Measurements from ENCODE around the gene GPR183. TPM values are rescaled to one million over a fixed set of nuclear protein-coding genes. Genes with fewer than 3 reads are reported as not detected.

Gene GPR183
- total and polyA plus RNA-seq, 4 donors = 1.7 to 25.3 (median 13.9) TPM

DNA sequence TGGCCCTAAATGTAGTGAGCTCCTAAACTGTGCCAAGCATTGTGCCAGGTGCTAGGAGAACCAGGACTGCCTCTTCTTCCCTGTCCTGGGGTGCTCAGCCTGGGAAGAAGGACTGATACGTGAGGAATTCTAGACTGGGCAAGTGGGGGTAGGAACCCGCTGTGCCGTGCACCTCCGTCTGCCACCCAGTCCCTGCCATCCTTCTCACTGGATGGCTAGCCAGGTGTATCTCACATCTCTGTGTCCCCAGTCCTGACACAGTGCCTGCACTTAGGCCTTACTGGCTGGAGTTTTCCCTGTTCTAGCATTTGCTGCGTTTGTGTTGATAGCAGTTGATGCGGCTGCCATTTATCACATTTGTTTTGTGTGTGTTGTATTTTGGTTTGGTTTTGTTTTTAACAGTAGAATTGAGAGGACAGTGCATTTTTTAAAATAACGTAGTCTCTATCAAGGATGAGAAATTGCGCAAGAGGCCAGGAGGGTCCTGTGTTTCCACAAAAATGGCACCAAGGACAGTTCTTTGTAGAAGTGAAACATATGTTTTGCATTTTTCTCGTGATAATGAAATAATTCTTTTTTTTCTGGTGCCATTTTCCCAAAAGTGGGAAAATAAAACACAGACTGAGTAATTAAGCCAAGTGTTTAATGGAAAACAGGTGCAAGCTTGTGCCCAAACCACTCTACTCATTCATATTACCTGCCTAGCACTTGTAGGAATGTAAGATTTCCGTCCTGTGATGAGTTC is 4.7 kb upstream of the GPR183 start:
- no peak overlapping the region for H3K27ac ChIP-seq (ENCODE audit: low read depth in 1 of 2, low read length in 2 of 2)
- ATAC-seq (ENCODE audit: low FRiP score) (no peak), DNase-seq (no peak)
- H3K4me1 ChIP-seq (ENCODE audit: control insufficient read depth in 1 of 2, insufficient read depth in 2 of 2, low read length in 2 of 2) = peaks cover 3 to 4% of the 10 kb centered on the region in 2 donors
- 92 to 93% methylated on average over 10 of the region's 10 CpGs for WGBS, 2 donors
- H3K27me3 ChIP-seq (ENCODE audit: control insufficient read depth in 1 of 2, insufficient read depth in 2 of 2, low read length in 1 of 2) = no peaks in the 10 kb centered on the region
- intact Hi-C loops (cut with DNase I) = no loop called here
- H3K4me3 ChIP-seq (ENCODE audit: low read length in 2 of 2) = no peak overlapping the region
- H3K36me3 ChIP-seq (ENCODE audit: control insufficient read depth in 1 of 2, insufficient read depth in 2 of 2, low read length in 1 of 2) = no peaks in the 10 kb centered on the region
- H3K9me3 ChIP-seq (ENCODE audit: control insufficient read depth, low read length) = no peaks in the 10 kb centered on the region

DNA sequence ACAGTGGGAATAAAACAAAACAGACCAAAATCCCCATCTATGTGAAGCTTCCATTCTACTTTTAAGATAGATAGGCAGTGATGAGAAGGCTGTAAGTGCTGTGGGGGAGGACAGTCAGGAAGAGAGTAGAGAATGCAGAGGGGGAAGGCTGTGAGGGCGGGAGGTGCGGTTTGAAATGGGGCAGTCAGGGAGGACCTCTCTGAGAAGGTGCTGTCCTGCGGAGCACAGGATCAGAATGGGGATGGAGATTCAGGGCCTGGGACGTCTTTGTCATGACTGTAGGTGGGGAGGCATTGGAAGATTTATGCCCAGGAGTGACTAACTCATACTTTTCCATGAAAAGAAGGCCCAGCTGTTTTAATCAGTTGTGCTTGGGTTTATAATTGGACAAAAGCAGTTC is 3.9 kb upstream of the GPR183 start:
- ATAC-seq (ENCODE audit: low FRiP score) = no peak
- H3K4me1 ChIP-seq (ENCODE audit: control insufficient read depth in 1 of 2, insufficient read depth in 2 of 2, low read length in 2 of 2) = peaks cover 3 to 4% of the 10 kb centered on the region in 2 donors

DNA sequence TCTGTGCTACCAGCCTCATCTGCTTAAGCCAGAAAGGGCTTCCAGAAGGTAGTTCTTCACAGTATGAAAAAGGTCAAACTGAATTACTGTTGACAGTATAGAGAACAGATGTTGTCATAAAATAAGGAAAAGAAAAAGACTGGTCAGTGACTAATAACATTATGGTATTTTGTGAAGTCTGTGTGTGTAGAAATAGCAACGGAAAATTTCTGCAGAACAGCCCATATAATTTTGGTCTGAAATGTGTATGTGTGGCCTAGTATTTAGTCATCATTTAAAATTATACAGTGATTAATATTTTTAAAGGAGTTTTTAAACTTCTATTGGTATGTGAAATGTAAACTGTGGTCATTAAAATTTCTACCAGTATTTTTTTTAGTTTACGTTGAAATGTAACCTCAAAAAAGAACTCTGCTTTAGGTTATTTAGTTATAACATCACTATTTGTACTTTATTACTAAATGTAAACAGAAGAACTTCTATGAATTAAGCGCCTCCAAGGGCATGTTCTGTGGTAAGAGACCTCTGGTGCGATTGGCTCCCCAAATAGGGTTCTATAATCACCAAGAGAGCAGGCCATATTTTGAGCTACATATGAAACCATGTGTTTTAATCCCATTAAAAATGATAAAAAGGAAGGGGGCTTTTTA is 3.3 kb upstream of the GPR183 start:
- Histone ChIP-seq H3K27ac (ENCODE audit: low read depth in 1 of 2, low read length in 2 of 2) (no peak overlapping the region), H3K4me3 (ENCODE audit: low read length in 2 of 2) (no peak overlapping the region), H3K36me3 (ENCODE audit: control insufficient read depth in 1 of 2, insufficient read depth in 2 of 2, low read length in 1 of 2) (no peaks in the 10 kb centered on the region), H3K4me1 (ENCODE audit: control insufficient read depth in 1 of 2, insufficient read depth in 2 of 2, low read length in 2 of 2) (peaks cover 3 to 4% of the 10 kb centered on the region in 2 donors), H3K27me3 (ENCODE audit: control insufficient read depth in 1 of 2, insufficient read depth in 2 of 2, low read length in 1 of 2) (no peaks in the 10 kb centered on the region), H3K9me3 (ENCODE audit: control insufficient read depth, low read length) (no peaks in the 10 kb centered on the region)
- WGBS, 2 donors = 70 to 77% methylated on average over 4 of the region's 4 CpGs
- no peak for DNase-seq
- intact Hi-C loops (cut with DNase I) = no loop called here
- ATAC-seq (ENCODE audit: low FRiP score) = no peak

More for the DNA sequence above, 3.9 kb upstream of the GPR183 start:
- H3K27ac ChIP-seq (ENCODE audit: low read depth in 1 of 2, low read length in 2 of 2) = no peak overlapping the region
- no peaks in the 10 kb centered on the region for H3K36me3 ChIP-seq (ENCODE audit: control insufficient read depth in 1 of 2, insufficient read depth in 2 of 2, low read length in 1 of 2)
- H3K4me3 ChIP-seq (ENCODE audit: low read length in 2 of 2) = no peak overlapping the region
- 86 to 89% methylated on average over 4 of the region's 4 CpGs for WGBS, 2 donors
- intact Hi-C loops (cut with DNase I) = no loop called here
- no peaks in the 10 kb centered on the region for H3K27me3 ChIP-seq (ENCODE audit: control insufficient read depth in 1 of 2, insufficient read depth in 2 of 2, low read length in 1 of 2)
- H3K9me3 ChIP-seq (ENCODE audit: control insufficient read depth, low read length) = no peaks in the 10 kb centered on the region
- DNase-seq = no peak

DNA sequence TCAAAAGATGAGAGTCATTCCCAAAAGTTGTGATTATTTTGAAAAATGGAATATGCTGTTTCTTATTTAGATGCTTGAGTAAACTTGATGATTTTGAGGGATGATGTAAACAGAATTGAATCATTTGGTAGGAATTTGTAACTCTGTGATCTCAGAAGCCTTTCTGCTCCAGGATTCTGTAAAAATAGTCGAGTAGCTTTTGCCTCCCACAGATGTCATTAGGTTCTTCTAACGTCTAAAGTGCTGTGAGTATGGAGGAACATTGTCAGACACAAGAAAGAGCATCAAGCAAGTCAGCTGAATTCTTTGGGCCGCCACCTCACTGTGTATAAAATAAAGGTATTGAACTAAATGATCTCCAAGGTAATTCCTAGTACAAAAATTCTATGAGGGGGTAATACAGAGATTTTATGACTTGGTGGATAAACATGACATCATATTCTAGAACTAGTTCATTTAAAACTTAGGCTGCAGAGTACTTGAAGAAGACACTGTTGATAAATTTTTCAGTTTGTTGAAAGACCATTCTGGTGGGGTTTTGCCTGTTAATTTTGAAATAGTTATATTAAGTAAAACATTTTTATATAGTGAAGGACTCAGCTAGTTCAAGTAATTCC is 1.4 kb upstream of the GPR183 start:
- intact Hi-C loops (cut with DNase I) = no loop called here
- H3K4me1 ChIP-seq (ENCODE audit: control insufficient read depth in 1 of 2, insufficient read depth in 2 of 2, low read length in 2 of 2) = peaks cover 3 to 4% of the 10 kb centered on the region in 2 donors

DNA sequence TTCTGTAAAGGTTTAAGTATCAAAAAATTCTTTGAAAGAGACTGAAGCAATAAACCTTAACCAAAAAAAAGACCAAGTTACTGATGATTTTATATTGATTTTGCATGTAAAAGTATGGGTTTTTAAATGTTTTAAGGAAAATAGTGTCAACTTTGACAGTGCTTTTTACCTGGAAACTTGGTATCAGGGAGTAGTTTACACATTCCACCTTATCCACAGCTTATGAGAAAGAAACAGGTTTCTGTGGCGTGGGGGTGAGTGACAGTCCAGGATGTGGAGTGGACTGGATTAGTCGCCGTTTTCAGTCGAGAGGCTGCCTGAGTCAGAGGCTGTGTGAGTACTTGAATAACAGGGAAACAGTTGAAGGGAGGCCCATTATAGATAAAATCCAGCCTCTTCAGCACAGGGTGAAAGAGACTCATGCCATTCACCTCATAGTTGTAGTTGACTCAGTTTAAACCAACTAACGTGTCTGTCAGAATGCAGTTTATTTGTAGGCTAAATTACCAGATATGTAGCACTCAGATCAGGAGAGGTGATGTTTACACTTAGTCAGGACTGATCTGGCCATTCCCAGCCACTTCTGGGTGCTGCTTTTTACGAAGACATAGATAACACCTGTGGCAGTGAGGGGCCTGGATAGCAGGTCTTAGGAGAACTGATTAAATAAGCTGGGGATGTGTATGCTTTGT is 595 bp upstream of the GPR183 start:
- ATAC-seq (ENCODE audit: low FRiP score) (no peak), DNase-seq (peak in 1 of 2 donors; percentile 67)
- no peaks in the 10 kb centered on the region for H3K27me3 ChIP-seq (ENCODE audit: control insufficient read depth in 1 of 2, insufficient read depth in 2 of 2, low read length in 1 of 2)
- intact Hi-C loops (cut with DNase I) = no loop called here
- no peaks in the 10 kb centered on the region for H3K36me3 ChIP-seq (ENCODE audit: control insufficient read depth in 1 of 2, insufficient read depth in 2 of 2, low read length in 1 of 2)
- 20 to 21% methylated on average over 6 of the region's 6 CpGs for WGBS, 2 donors
- peak overlapping the region; percentile 77 to 95 for H3K27ac ChIP-seq (ENCODE audit: low read depth in 1 of 2, low read length in 2 of 2)
- H3K4me1 ChIP-seq (ENCODE audit: control insufficient read depth in 1 of 2, insufficient read depth in 2 of 2, low read length in 2 of 2) = peaks cover 3 to 4% of the 10 kb centered on the region in 2 donors
- no peak overlapping the region for H3K4me3 ChIP-seq (ENCODE audit: low read length in 2 of 2)
- no peaks in the 10 kb centered on the region for H3K9me3 ChIP-seq (ENCODE audit: control insufficient read depth, low read length)

More for the DNA sequence above, 1.4 kb upstream of the GPR183 start:
- ATAC-seq (ENCODE audit: low FRiP score) (no peak), DNase-seq (no peak)
- Histone ChIP-seq H3K36me3 (ENCODE audit: control insufficient read depth in 1 of 2, insufficient read depth in 2 of 2, low read length in 1 of 2) (no peaks in the 10 kb centered on the region), H3K27ac (ENCODE audit: low read depth in 1 of 2, low read length in 2 of 2) (peak overlapping the region in 1 of 2 donors; percentile 77), H3K9me3 (ENCODE audit: control insufficient read depth, low read length) (no peaks in the 10 kb centered on the region), H3K27me3 (ENCODE audit: control insufficient read depth in 1 of 2, insufficient read depth in 2 of 2, low read length in 1 of 2) (no peaks in the 10 kb centered on the region), H3K4me3 (ENCODE audit: low read length in 2 of 2) (no peak overlapping the region)
- 31 to 39% methylated on average over 3 of the region's 3 CpGs for WGBS, 2 donors

DNA sequence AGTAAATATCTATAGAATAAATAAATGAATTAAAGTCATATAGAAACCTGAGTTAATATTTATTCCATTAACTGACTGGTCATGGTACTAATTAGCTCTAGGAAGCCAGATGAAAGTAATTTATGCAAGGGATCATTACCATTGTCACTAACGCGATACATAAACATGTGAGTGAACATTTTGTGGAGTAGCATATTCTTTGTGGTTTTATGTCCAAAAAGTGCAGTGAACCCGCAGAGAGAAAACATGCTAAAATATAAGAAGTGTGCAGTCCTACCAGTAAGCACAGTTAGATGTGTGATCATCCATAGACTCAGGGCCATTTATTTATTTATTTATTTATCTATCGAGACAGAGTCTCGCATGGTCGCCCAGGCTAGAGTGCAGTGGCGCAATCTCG is 1.6 kb downstream of the GPR183 start:
- WGBS, 2 donors = 97 to 98% methylated on average over 8 of the region's 8 CpGs
- intact Hi-C loops (cut with DNase I) = no loop called here
- no peak for DNase-seq
- H3K27me3 ChIP-seq (ENCODE audit: control insufficient read depth in 1 of 2, insufficient read depth in 2 of 2, low read length in 1 of 2) = no peaks in the 10 kb centered on the region
- no peak overlapping the region for H3K4me3 ChIP-seq (ENCODE audit: low read length in 2 of 2)
- peaks cover 3 to 4% of the 10 kb centered on the region in 2 donors for H3K4me1 ChIP-seq (ENCODE audit: control insufficient read depth in 1 of 2, insufficient read depth in 2 of 2, low read length in 2 of 2)
- no peaks in the 10 kb centered on the region for H3K9me3 ChIP-seq (ENCODE audit: control insufficient read depth, low read length)
- H3K27ac ChIP-seq (ENCODE audit: low read depth in 1 of 2, low read length in 2 of 2) = no peak overlapping the region
- no peak for ATAC-seq (ENCODE audit: low FRiP score)
- H3K36me3 ChIP-seq (ENCODE audit: control insufficient read depth in 1 of 2, insufficient read depth in 2 of 2, low read length in 1 of 2) = no peaks in the 10 kb centered on the region

DNA sequence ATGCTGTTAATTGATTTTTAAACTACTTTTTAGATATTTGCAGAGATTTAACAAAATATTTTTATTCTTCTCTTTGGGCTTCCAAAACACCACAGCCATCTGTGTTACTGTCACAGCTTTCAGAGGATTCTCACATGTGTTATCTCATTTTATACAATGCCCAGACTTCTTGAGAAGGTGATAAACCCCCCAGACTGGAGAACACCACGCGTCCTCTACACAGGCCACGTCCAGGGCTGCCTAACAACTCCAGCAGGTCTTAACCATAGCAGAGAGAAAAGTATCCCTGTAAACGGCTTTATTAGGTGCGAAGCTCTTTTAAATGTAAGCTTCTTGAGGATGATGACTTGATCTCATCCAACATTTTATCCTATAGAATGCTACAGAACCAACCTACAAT is 2.0 kb downstream of the GPR183 start:
- peaks cover 3 to 4% of the 10 kb centered on the region in 2 donors for H3K4me1 ChIP-seq (ENCODE audit: control insufficient read depth in 1 of 2, insufficient read depth in 2 of 2, low read length in 2 of 2)
- intact Hi-C loops (cut with DNase I) = no loop called here
- no peak overlapping the region for H3K4me3 ChIP-seq (ENCODE audit: low read length in 2 of 2)
- WGBS, 2 donors = 64 to 91% methylated on average over 5 of the region's 5 CpGs
- no peak for DNase-seq
- no peaks in the 10 kb centered on the region for H3K27me3 ChIP-seq (ENCODE audit: control insufficient read depth in 1 of 2, insufficient read depth in 2 of 2, low read length in 1 of 2)
- no peaks in the 10 kb centered on the region for H3K9me3 ChIP-seq (ENCODE audit: control insufficient read depth, low read length)
- no peak overlapping the region for H3K27ac ChIP-seq (ENCODE audit: low read depth in 1 of 2, low read length in 2 of 2)
- no peaks in the 10 kb centered on the region for H3K36me3 ChIP-seq (ENCODE audit: control insufficient read depth in 1 of 2, insufficient read depth in 2 of 2, low read length in 1 of 2)
- ATAC-seq (ENCODE audit: low FRiP score) = no peak

DNA sequence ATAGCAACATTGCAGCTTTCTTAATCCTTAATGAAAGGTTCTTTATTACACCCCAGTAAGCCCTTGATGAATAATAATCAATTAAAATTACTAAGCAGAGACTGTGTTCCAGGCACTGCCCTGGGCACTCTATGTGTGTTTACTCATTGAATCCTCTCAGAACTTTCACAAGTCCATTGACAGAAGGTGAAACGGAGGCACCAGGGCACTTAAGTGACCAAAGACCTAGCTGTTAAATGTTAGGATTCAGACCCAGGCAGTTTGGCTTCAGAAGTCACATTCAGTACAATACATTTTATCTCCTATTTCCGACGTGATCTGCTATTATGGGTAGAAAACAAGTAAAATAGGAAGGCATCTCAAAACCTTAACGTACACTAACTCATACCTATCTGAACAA is 2.7 kb downstream of the GPR183 start:
- 80 to 84% methylated on average over 4 of the region's 4 CpGs for WGBS, 2 donors
- H3K4me3 ChIP-seq (ENCODE audit: low read length in 2 of 2) = no peak overlapping the region
- ATAC-seq (ENCODE audit: low FRiP score) (no peak), DNase-seq (no peak)
- peaks cover 3 to 4% of the 10 kb centered on the region in 2 donors for H3K4me1 ChIP-seq (ENCODE audit: control insufficient read depth in 1 of 2, insufficient read depth in 2 of 2, low read length in 2 of 2)
- intact Hi-C loops (cut with DNase I) = no loop called here
- H3K9me3 ChIP-seq (ENCODE audit: control insufficient read depth, low read length) = no peaks in the 10 kb centered on the region
- H3K27ac ChIP-seq (ENCODE audit: low read depth in 1 of 2, low read length in 2 of 2) = no peak overlapping the region
- H3K36me3 ChIP-seq (ENCODE audit: control insufficient read depth in 1 of 2, insufficient read depth in 2 of 2, low read length in 1 of 2) = no peaks in the 10 kb centered on the region
- no peaks in the 10 kb centered on the region for H3K27me3 ChIP-seq (ENCODE audit: control insufficient read depth in 1 of 2, insufficient read depth in 2 of 2, low read length in 1 of 2)

All from aorta (tissue), 5 donors.